ENCODE data around the gene ULK2.
"Not testable (repeated sequence)": the region's sequence is repeated elsewhere in the genome, so short reads cannot be mapped to it uniquely, and the experiment has no call there.

The ULK2 gene

DNA sequence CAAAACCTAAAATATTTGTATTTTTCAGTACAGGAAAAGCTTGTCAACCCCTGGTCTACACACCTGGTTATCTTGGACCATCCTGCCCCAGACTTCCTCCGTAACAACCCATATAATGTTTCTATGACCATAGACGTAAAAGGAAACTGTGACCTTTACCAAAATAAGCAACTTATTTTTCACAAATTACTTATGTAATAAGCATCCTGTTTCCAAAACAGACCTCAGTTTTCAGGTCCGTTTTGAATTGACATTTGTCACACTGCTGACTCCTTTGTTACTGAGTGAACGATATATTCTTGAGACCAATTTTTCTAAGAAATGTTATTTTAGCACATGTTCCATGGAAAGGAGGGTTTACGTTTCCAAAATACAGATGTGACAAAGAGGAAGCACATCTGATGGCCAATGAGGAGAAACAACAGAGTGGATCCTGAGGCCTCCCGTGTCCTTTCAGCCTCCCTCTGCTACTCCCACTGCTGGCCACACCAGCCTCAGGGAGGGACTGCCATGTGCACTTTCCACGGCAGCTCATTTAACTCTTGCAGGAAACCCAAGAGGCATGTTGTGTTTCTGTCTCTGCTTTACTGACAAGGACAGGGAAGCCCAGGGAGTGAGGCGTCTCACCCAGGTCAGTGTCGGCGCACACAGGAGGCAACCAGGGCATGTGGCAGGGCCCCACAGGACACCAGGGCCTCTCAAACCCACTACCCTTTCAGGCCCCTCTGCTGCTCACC lies 99.5 kb downstream of the ULK2 start:
- FAIRE-seq = no peak

DNA sequence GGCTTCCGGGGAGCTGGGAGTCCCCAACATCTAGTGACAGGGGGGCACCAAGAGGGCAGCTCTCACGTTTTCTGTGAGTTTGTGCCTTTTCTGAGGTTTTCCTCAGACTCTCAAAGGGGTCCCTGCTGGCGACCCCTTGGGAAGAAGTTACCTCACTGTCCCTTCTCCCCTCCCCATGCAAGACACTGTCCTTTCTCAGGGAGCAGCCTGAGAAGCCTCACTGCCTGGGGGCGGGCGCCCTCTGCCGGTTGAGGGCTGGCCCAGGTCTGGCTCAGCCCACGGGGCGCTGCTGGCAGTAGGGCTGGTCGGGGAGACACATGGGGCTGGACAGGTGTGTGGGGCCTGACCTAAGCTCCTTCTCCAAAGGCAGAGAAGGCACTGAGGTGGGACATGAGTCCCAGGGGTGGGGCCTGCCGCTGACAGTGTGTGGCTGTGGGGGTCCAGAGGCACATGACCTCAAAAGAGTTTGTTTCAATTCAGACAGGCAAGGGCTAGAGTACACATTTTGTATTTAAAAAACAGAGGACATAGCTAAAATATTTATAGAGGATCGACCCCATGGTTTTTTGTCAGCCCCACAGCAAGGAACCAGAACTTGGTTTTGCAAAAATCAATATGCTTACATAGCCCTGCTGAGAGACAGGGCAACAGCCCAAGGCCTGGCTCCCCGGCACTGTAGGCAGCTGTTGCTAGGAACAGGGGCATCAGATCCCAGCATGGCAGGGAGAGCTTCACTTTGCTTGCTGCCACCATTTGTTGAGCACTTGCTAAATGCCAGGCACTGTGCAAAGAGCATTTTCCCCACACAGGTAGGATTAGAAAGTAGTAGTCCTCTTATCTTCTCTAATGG lies 101.1 kb downstream of the ULK2 start:
- DNase-seq (ENCODE audit: low spot score) (no peak), FAIRE-seq (no peak)

More for the DNA sequence above, 99.5 kb downstream of the ULK2 start:
- DNase-seq (ENCODE audit: low spot score) = no peak

DNA sequence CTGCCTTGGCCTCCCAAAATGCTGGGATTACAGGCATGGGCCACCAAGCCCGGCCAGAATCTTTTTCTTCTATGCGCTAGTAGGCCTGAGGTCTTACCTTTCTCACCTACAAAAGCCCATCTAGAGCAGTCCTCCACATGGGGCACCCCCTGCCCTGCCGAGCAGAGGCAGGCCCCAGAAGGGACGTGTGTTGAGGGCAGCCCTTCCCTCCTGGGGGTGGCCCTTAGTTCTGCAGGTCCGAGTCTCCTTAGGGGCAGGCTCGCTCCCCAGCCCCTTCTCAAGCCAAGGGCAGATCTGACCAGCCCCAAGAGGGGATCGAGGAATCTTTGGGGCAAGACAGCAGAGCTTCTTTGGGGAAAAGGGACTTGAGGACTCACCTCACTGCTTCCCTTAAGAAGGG lies 101.7 kb downstream of the ULK2 start:
- FAIRE-seq (no peak), DNase-seq (ENCODE audit: low spot score) (no peak)

DNA sequence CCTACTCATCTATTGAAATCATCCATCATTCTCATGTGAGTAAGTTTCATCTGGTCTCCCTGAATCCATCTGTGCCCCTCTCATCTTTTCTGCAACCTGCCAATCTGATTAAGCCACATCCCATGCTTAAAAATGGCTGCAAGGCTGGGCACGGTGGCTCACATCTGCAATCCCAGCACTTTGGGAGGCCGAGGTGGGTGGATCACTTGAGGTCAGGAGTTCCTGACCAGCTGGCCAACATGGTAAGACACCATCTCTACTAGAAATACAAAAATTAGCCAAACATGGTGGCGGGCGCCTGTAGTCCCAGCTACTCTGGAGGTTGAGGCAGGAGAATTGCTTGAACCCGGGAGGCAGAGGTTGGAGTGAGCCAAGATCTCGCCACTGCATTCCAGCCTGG lies 103.7 kb downstream of the ULK2 start:
- not testable (repeated sequence) for FAIRE-seq; DNase-seq (ENCODE audit: low spot score)

DNA sequence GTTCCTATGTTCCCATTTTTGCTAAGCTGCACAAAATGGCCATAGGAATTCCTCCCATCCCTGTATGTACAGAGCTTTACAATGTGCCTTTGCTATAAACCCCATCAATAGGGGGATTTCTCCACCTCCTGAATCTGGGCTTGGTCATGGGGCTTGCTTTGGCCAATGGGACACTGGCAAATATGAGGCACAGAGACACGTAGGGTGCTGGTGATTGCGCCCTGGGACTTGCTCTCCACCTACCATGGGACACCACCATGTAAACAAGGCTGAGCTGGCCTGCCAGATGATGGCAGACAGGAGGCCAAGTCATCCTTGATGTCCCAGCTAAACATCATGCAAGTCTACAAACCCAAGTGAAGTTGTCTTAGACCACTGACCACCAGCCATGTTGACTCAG lies 104.3 kb downstream of the ULK2 start:
- FAIRE-seq (no peak), DNase-seq (ENCODE audit: low spot score) (no peak)

DNA sequence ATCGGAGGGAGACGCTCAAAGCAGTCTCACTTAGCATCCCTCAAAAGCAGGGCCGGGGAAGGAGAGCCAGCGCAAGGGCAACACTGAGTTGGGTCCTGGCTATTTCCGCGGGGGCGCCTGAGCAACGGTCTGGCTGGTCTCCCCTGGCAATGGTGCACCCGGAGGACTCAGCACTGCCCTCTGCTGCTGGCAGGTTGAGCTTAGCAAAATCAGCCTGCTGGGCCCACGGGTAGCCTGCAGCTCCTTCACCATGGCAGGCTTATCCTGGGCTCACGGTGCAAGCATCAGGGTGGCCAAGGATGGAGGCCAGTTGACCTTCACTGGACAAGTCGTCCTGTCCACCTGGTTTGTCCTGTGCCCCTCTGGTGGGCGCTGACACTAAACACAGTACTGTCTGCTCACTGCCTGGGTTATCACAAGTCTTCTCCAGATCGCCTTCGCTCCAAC lies 105.2 kb downstream of the ULK2 start:
- FAIRE-seq = no peak
- DNase-seq (ENCODE audit: low spot score) = no peak

DNA sequence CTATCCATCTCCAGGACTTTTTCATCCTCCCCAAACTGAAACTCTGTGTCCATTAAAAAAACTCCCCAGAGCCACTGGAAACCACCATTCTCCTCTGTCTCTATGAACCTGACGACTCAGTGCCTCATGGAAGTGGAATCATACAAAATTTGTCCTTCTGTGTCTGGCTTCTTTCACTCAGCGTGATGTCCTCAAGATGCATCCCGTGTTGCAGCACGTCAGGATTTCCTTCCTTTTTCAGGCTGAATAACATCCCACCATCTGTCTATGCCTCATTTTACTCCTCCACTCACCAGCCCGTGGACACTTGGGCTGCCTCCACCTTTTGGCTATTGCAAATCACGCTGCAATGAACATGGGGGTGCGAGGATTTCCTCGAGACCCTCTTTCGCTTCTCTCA lies 107.0 kb downstream of the ULK2 start:
- DNase-seq (ENCODE audit: low spot score) = no peak
- no peak for FAIRE-seq

DNA sequence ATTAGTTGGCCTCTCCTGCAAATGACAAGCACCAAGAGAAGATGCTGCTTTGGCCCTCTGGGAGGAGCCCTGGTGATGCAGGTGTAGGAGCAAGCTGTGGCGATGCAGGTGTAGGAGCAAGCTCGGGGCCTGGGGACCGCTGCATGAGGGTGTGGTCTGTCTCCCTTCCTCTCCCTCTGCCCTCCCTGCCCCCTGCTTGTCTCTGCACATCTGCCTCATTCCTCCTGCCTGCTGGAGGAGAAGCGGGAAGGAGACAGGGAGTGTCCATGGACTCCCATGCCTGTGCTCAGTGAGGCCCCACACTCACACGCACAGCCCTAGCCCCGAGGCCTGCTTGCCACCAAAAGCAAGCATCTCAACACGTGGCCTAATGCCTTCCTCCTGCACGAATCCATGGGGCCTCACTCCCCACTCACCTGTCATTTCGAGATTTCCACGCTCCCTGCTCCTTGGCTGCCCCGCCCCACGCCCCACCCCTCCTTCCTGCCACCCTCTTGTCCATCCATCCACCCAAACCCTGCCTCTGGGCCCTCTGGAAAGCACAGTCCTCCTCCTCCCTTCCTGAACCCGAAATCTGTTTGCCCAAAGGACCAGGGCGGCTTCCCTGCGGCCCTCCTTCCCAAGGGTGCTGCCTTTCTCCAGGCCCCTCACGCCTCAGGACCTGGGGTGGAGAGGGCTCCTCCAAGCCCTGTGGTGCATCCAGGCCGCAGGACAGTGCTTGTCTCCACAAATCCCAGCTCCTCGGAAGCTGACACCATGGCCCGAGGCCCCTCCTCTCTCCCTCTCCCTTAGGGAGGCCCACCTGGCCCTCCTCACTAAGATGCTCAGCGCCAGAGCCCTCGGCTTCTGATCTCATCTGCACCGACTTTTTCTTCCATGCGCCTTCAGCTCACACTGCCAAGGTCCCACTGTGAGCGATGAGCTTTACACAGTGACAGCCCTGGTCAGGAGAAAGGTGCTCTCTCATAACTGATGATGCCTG lies 107.9 kb downstream of the ULK2 start:
- FAIRE-seq (no peak), DNase-seq (ENCODE audit: low spot score) (no peak)

DNA sequence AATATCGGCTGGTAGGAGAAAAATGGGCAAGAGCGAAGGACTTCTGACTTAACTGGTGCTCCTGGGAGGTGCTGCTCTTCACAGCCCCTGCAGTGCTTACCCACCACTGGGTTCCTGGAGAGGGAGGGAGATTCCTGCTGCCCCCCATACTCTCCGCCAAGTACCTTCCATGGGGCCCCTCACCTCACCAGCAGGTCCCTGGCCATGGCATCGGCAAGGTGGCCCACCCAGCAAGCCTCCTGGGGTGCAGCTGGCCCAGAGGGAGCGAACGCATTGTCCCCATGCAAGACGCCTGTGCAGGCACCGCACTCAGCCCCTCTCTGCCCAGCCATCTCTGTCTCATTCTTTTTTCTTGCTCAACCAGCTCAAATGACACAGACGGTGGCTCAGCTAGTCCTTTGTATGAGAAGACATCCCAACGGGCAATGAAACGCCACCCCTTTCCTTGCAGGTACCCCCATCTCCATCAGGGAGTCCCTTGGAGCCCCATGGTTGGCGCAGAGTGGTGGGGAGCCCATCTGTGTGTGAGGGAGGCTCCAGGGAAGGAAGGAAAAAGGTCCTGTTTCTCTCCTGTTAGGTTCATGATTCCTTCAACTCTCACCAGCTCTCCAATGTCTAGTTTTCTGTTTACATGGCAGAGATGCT lies 110.1 kb downstream of the ULK2 start:
- FAIRE-seq (no peak), DNase-seq (ENCODE audit: low spot score) (no peak)

DNA sequence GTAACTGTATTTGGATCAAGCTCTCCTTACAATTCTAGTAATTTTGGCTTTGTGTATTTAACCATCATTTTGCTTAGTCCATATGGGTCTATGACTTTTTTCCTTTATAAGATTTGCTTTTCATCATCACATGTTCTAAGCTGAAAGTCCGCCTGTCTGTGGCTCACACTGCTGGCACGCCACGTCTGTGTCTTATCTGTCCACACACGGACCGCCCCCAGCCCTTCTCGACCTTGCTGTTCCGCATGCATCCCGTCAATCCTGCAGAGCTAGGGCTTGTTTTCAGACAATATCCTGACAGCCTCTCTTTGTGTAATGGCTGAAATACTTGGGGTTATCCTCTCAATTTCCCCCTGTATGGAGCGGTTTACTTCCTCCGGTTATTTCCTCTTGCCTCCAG lies 111.2 kb downstream of the ULK2 start:
- FAIRE-seq (no peak), DNase-seq (ENCODE audit: low spot score) (no peak)

DNA sequence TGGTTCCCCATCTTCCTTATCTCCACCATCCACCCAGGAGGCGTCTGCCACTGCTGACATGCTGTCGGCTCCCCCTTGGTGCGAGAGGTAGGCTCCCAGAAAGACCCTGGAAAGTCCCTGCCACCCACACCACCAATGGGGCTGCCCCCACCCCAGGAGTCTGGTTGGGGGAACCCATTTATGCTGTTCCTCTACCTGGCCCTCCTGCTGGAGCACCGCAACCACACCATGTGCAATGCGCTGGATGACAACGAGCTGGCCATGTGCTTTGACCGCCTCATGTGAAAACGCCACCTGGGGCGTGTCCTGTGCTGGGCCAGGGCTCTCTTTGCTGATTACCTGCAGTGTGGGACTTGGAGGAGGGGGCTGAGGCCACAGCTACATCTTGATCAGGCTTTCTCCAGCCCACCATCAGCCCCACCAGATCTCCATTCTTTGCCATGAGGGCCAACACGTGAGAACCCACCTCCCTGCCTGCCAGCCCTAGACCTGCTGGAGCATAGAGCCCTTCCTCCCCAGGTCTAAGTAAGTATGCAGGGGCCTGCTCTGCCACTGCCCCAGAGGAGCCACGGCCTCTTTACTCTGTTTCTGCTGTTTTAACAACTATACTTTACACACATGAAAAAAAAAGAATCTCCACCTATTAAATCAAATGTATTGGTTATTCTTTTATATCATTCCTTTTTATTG lies 111.8 kb downstream of the ULK2 start:
- FAIRE-seq (no peak), DNase-seq (ENCODE audit: low spot score) (no peak)

DNA sequence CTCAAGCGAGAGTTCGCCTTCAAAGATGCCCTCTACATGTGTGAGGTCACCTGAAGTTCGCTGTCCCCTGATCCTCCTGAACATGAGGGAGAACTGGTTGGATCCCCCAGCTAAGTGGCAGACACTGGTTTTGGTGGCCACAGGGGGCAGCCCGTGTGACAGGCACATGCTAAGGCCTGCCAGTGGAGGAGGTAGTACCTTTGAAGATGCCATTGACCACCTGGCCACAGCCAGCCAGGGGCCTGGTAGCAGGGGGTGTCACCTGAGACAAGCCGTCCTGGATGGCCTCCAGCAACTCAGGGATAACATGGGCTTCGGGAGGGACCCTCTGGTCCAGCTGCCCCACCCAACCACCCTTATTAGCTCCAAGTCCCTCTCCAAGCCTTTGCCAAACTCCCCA lies 112.3 kb downstream of the ULK2 start:
- FAIRE-seq (no peak), DNase-seq (ENCODE audit: low spot score) (no peak)

DNA sequence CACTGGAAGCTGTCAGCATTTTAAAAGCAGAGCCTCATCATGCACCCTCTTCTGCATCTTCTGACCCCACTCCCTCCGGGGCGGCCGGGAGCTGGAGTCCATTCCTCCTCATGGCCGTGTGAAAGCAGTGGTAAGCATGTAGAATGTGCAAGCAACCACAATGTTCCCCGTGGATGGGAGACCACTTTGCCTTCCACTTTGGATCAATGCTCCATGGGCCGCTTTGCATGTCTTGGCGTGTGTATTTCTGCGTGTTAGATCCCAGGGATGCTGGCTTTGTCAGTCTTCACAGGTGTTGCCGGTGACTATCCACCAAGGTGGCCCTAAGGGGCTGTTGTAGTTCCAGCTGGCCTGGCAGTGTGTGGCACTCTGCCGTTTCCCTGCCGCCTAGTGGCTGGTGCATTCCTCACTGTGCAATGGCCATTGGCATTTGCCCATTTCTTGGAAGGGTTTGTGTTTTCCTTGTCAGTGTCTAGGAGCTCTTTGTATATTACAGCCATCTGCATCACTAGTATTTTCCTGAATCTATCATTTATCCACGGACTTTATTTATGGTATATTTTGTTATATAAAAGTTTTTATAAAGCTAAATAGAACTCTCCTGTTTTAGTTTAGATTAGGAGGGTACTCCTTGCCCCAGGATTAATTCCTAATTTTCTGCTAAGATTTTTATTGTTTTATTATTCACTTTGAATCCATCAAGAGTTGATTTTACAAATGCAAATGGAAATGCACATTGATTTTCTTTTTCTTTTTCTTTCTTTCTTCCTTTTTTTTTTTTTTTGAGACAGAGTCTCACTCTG lies 113.9 kb downstream of the ULK2 start:
- FAIRE-seq (peak; percentile 12), DNase-seq (ENCODE audit: low spot score) (peak; percentile 37)

DNA sequence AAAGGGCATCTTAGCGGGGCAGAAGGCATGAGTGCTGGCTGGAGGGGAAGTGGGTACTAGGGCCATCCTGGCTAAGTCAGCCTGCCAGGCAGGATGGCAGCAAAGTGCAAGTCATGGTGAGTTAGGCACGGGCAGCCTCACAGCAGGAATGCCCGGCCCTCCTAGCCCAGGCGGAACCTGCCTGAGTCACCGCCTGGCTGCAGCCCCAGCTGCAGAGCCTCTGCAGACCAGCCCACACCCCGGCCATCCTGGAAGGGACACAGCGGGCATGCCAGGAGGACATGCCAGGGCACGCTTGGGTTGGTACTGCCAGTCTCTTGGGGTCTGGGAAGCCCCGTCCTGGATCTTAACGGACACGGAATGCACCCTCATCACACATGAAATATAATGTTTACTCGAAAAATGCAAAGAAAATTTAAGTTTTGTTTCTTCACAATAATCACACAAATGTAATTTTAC lies 114.7 kb downstream of the ULK2 start:
- FAIRE-seq = peak; percentile 90

DNA sequence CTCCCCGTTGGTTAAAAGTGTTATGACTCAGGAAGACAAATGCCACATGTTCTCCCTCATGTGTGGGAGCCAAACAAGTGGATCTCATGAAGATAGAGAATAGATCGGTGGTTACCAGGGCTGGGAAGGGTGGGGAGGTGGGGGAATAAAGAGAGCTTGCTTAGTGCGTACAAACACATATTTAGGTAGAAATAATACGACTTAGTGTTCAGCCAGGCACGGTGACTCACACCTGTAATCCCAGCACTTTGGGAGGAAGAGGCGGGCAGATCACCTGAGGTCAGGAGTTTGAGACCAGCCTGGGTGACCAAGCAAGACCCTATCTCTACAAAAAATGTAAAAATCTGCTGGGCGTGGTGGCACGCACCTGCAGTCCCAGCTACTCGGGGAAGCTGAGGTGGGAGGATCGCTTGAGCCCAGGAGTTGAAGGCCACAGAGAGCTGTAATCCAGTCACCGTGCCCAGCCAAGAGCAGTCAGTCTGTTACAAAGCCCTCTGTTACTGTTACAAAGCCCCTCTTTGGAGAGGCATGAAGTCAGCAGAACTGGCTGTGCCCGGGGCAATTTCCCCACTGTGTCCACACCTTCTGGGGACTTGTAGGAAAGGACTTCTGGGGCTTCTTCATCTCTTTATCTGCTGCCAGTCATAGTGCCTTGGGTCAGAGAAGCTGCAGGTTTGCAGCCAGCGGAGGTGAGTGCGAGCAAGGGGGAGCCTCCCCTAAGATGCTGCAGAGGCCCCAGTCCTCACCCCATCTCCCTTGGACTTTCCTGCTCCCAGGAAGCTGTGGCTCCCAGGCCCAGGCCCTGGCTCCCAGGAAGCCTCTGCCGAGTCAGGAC lies 115.3 kb downstream of the ULK2 start:
- FAIRE-seq = no peak
- no peak for DNase-seq (ENCODE audit: low spot score)

More for the DNA sequence above, 114.7 kb downstream of the ULK2 start:
- DNase-seq (ENCODE audit: low spot score) = peak; percentile 90

DNA sequence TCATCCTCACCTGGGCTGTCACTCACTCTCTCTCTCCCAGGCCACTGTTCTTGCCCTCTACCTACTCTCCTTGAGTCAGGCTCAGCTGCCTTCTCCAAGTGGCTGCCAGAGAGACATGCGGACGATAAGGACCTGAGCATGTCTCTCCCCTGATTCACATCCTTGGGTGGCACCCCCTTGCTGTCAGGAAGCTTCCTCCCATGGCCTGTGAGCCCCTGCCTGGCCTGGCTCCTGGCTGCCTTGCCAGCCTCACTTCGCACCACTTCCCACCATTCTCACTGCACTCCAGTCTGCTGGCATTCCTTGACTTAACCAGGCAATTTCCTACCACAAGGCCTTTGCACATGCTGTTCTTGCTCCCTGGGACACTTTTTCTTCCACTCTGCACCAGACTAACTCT lies 116.9 kb downstream of the ULK2 start:
- no peak for FAIRE-seq
- no peak for DNase-seq (ENCODE audit: low spot score)

DNA sequence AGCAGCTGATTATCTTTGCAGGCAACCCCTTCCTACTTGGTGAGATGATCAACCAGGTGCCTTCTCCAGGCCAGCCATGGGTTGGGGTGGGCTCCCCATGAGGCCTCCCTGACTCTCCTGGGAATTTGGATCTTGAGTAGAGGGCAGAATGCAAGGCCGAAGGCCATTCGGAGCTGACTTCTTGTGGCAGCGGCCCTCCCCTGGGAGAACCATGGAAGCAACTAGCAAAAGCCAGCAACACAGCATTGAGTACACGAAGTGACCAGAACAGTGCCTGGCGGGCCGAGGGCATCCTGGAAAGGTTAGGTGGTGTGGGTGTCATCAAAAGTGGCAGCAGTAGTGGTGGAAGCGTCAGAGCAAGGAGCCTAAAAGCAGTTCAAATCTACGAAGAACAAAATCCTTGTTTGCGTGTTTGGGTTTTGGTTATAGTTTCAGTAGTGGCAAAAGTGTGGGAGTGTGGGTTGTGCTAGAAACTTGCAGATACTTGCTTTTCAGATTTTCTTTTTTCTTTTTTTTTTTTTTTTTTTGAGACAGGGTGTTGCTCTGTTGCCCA lies 117.6 kb downstream of the ULK2 start:
- no peak for FAIRE-seq
- no peak for DNase-seq (ENCODE audit: low spot score)

DNA sequence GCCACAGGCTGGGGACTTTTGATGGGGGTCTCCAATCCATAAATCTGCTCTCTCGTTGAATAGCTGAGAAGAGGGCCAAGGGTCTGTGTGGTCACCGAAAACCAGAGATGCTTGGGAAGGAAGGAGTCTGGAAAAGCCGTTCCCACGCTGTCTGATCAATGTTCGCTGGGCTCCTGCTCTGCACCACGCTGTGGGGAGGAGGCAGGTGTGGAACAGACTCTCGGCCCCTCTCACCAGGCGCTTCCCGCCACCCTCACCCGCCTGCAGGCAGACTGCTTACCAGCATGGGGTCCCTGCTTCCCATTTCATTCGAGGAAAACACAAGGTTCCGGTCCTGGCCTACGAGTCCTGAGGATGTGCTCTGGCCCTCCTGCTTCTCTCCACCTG lies 118.9 kb downstream of the ULK2 start:
- DNase-seq (ENCODE audit: low spot score) = no peak
- no peak for FAIRE-seq

Measured in RCC 7860 (cell line).